ENCODE results near the gene GPNMB. TPM values are rescaled to one million over a fixed set of nuclear protein-coding genes. Genes with fewer than 3 reads are reported as not detected.

GPNMB gene
- total RNA-seq, 4 donors from 2014 or later: 276 to 553 (median 491) TPM

- Histone ChIP-seq H3K27ac (peak overlapping the region; percentile 85), H3K36me3 (no peaks in the 10 kb centered on the region), H3K4me1 (peaks cover 43% of the 10 kb centered on the region), H3K4me3 (no peak overlapping the region), H3K27me3 (no peaks in the 10 kb centered on the region), H3K9me3 (no peaks in the 10 kb centered on the region)
- TF ChIP-seq EP300 (IDR thresholded peaks at IDR 0.05) (no peak), CTCF (IDR thresholded peaks at IDR 0.05) (no peak), POLR2AphosphoS5 (IDR thresholded peaks at IDR 0.05) (no peak), POLR2A (IDR thresholded peaks at IDR 0.05) (no peak)
- DNase-seq (ENCODE audit: low spot score in 2 of 2): no peak
- WGBS: 43% methylated on average over 4 of the region's 4 CpGs
Measured at GRCh38 chr7:23242935-23243334, 3.6 kb upstream of the GPNMB start.

- H3K4me3 ChIP-seq: peak overlapping the region; percentile 65
- DNase-seq (ENCODE audit: low spot score in 2 of 2): no peak
- H3K27ac ChIP-seq: peak overlapping the region; percentile 93
- TF ChIP-seq POLR2AphosphoS5 (IDR thresholded peaks at IDR 0.05): no peak
- no peak for TF ChIP-seq CTCF (IDR thresholded peaks at IDR 0.05)
- no peak for TF ChIP-seq EP300 (IDR thresholded peaks at IDR 0.05)
- TF ChIP-seq POLR2A (IDR thresholded peaks at IDR 0.05): no peak
- no peaks in the 10 kb centered on the region for H3K9me3 ChIP-seq
- 26% methylated on average over 6 of the region's 6 CpGs for WGBS
- H3K27me3 ChIP-seq: no peaks in the 10 kb centered on the region
- peaks cover 6% of the 10 kb centered on the region for H3K36me3 ChIP-seq
- H3K4me1 ChIP-seq: peaks cover 48% of the 10 kb centered on the region
Measured at GRCh38 chr7:23247046-23247602, 549 bp downstream of the GPNMB start.

- Histone ChIP-seq H3K27me3 (no peaks in the 10 kb centered on the region), H3K4me3 (peak overlapping the region; percentile 65), H3K4me1 (peaks cover 44% of the 10 kb centered on the region), H3K9me3 (no peaks in the 10 kb centered on the region), H3K27ac (peak overlapping the region; percentile 93), H3K36me3 (peaks cover 6% of the 10 kb centered on the region)
- TF ChIP-seq CTCF (IDR thresholded peaks at IDR 0.05) (no peak), POLR2AphosphoS5 (IDR thresholded peaks at IDR 0.05) (no peak), POLR2A (IDR thresholded peaks at IDR 0.05) (no peak), EP300 (IDR thresholded peaks at IDR 0.05) (no peak)
- 2% methylated on average over 48 of the region's 53 CpGs for WGBS
- DNase-seq (ENCODE audit: low spot score in 2 of 2): no peak
Measured at GRCh38 chr7:23247603-23248335, 1.2 kb downstream of the GPNMB start.

- no peaks in the 10 kb centered on the region for H3K9me3 ChIP-seq
- DNase-seq (ENCODE audit: low spot score in 2 of 2): no peak
- no peak overlapping the region for H3K27ac ChIP-seq
- peaks cover 20% of the 10 kb centered on the region for H3K36me3 ChIP-seq
- no peaks in the 10 kb centered on the region for H3K27me3 ChIP-seq
- H3K4me3 ChIP-seq: no peak overlapping the region
- peaks cover 36% of the 10 kb centered on the region for H3K4me1 ChIP-seq
- TF ChIP-seq CTCF (IDR thresholded peaks at IDR 0.05) (no peak), EP300 (IDR thresholded peaks at IDR 0.05) (no peak), POLR2A (IDR thresholded peaks at IDR 0.05) (no peak), POLR2AphosphoS5 (IDR thresholded peaks at IDR 0.05) (no peak)
Measured at GRCh38 chr7:23249486-23249885, 2.9 kb downstream of the GPNMB start.

GRCh38 chr7:23254051-23254681, 7.6 kb downstream of the GPNMB start:
- DNase-seq (ENCODE audit: low spot score in 2 of 2): no peak
- H3K27ac ChIP-seq: no peak overlapping the region
- no peaks in the 10 kb centered on the region for H3K9me3 ChIP-seq
- peaks cover 7% of the 10 kb centered on the region for H3K4me1 ChIP-seq
- no peak overlapping the region for H3K4me3 ChIP-seq
- 86% methylated on average over 7 of the region's 7 CpGs for WGBS
- H3K36me3 ChIP-seq: peaks cover 67% of the 10 kb centered on the region
- H3K27me3 ChIP-seq: no peaks in the 10 kb centered on the region
- TF ChIP-seq POLR2A (IDR thresholded peaks at IDR 0.05) (no peak), EP300 (IDR thresholded peaks at IDR 0.05) (no peak), POLR2AphosphoS5 (IDR thresholded peaks at IDR 0.05) (no peak), CTCF (IDR thresholded peaks at IDR 0.05) (no peak)
